Natural killer cell treated with Interleukin-12 subunit alpha and Interleukin-12 subunit beta and Interleukin-15 and Interleukin-18, amount 100 ng/mL, for 72 hours (primary cell): ENCODE results near the gene CD40. TPM values are rescaled to one million over a fixed set of nuclear protein-coding genes. Genes with fewer than 3 reads are reported as not detected.

Experiments used
- ATAC-seq, 2 donors: fragments of 150-1000 bp; cut with Tn5 transposase in 1 of 2; sonication (Bioruptor Pico), chemical (Tn5 transposase) in 1 of 2; 2 replicates each; pipeline ENCODE4 v1.10.0; 2021
- DNase-seq: peaks from one replicate; pipeline ENCODE4 v3.0.0; 2022; ENCODE audit warnings: low spot score
- H3K27ac Mint-ChIP-seq, 2 donors: 1 replicate in 1 of 2; 2 replicates in 1 of 2; pipeline ENCODE4 v1.8.0; 2022; ENCODE audit warnings: mixed read lengths in 2 of 2, mild to moderate bottlenecking in 1 of 2, moderate library complexity in 1 of 2
- H3K27me3 Mint-ChIP-seq, 2 donors: 1 replicate in 1 of 2; 2 replicates in 1 of 2; pipeline ENCODE4 v1.8.0; 2022; ENCODE audit warnings: mixed read lengths in 2 of 2
- H3K36me3 Mint-ChIP-seq: one replicate; pipeline ENCODE4 v1.8.0; 2022; ENCODE audit warnings: mixed read lengths
- H3K4me1 Mint-ChIP-seq, 2 donors: 1 replicate in 1 of 2; 2 replicates in 1 of 2; pipeline ENCODE4 v1.8.0; 2022; ENCODE audit warnings: low read depth in 2 of 2, mixed read lengths in 2 of 2, mild to moderate bottlenecking in 1 of 2
- H3K4me3 Mint-ChIP-seq: one replicate; pipeline ENCODE4 v1.8.0; 2022; ENCODE audit warnings: mixed read lengths
- H3K9me3 Mint-ChIP-seq: 2 replicates; pipeline ENCODE4 v1.8.0; 2022; ENCODE audit warnings: mixed read lengths
- total RNA-seq, 2 donors: library from RNA; stranded (reverse); gene quantifications; one replicate each; pipeline ENCODE4 v1.2.3, GENCODE V29; 2022

The CD40 gene
- total RNA-seq, 2 donors from 2014 or later: 6.7 to 32.7 TPM

GRCh38 chr20:46169245-46170171 lies 51.4 kb downstream of the CD40 start:
- Mint-ChIP-seq H3K4me3 (no peak overlapping the region), H3K36me3 (no peaks in the 10 kb centered on the region), H3K27ac (no peak overlapping the region), H3K9me3 (no peaks in the 10 kb centered on the region), H3K27me3 (peaks cover 42% of the 10 kb centered on the region in 2 donors), H3K4me1 (no peaks in the 10 kb centered on the region)
- DNase-seq (no peak), ATAC-seq (no peak)

DNA sequence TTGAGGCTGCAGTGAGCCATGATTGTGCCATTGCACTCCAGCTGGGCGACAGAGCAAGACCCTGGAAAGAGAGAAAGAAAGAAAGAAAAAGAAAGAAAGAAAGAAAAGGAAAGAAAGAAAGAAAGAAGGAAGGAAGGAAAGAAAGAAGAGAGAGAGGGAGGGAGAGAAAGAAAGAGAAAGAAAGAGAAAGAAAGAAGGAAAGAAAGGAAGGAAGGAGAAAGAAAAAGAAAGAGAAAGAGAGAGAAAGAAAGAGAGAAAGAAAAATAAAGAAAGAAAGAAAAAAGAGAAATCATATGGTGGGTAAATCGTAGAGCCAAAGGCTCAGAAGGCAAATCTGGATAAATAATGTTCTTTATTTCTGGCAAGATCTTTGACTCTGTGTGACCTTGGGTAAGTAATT lies 53.4 kb downstream of the CD40 start:
- H3K4me3 Mint-ChIP-seq: no peak overlapping the region
- H3K4me1 Mint-ChIP-seq: no peaks in the 10 kb centered on the region
- H3K27me3 Mint-ChIP-seq: peaks cover 43 to 45% of the 10 kb centered on the region in 2 donors
- H3K36me3 Mint-ChIP-seq: no peaks in the 10 kb centered on the region
- H3K27ac Mint-ChIP-seq: no peak overlapping the region
- no peaks in the 10 kb centered on the region for H3K9me3 Mint-ChIP-seq
- ATAC-seq (no peak), DNase-seq (no peak)

GRCh38 chr20:46171909-46172308 lies 53.8 kb downstream of the CD40 start:
- Mint-ChIP-seq H3K4me3 (no peak overlapping the region), H3K36me3 (no peaks in the 10 kb centered on the region), H3K4me1 (no peaks in the 10 kb centered on the region), H3K27ac (no peak overlapping the region), H3K27me3 (peaks cover 41 to 42% of the 10 kb centered on the region in 2 donors), H3K9me3 (no peaks in the 10 kb centered on the region)
- no peak for ATAC-seq
- DNase-seq: no peak

- peaks cover 40% of the 10 kb centered on the region in 2 donors for H3K27me3 Mint-ChIP-seq
These were observed 54.3 kb downstream of the CD40 start for GRCh38 chr20:46172455-46172854.

GRCh38 chr20:46172961-46173536 lies 54.9 kb downstream of the CD40 start:
- Mint-ChIP-seq H3K36me3 (no peaks in the 10 kb centered on the region), H3K27ac (no peak overlapping the region), H3K9me3 (no peaks in the 10 kb centered on the region), H3K4me1 (no peaks in the 10 kb centered on the region), H3K4me3 (no peak overlapping the region), H3K27me3 (peaks cover 40% of the 10 kb centered on the region in 2 donors)
- ATAC-seq (no peak), DNase-seq (no peak)

More at GRCh38 chr20:46172455-46172854, 54.3 kb downstream of the CD40 start:
- Mint-ChIP-seq H3K4me1 (no peaks in the 10 kb centered on the region), H3K9me3 (no peaks in the 10 kb centered on the region), H3K27ac (no peak overlapping the region), H3K4me3 (no peak overlapping the region), H3K36me3 (no peaks in the 10 kb centered on the region)
- DNase-seq (no peak), ATAC-seq (no peak)

DNA sequence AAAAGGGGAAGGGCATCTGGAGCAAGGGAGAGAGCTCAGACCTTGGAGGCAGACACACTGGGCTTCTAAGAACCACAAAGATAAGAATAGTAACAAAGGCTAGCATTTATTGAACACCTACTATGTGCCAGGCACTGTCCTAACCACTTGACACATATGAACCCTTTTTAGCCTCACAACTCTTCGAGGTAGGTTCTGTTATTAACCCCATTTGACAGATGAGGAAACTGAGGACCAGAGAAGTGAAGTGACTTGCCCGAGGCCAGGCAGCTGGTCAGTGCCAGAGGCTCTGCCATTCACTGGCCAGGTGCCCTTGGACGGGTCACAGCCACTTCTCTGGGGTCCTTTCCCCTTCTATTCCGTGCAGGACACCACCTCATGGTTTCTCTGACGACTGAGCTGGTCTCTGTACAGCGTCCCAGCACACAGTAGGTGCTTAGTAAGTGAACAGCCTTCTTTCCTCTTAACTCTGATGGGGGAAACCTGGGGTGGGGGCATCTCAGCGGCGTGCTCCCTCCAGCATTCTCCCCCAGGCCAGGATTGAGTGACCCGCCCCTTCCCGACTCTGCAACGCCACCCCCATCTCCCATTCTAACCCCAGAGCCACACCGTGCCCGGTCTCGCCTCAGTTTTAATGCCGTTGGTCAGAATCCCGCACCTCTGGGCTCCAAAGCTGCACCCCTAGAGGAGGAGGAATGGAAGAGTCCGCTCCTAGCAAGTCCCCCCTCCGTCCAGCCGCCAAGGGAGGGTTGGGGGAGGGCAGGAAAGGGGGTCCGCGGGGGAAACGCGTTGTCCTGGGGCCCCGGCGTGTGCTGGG lies 55.7 kb downstream of the CD40 start:
- H3K27ac Mint-ChIP-seq: no peak overlapping the region
- DNase-seq: no peak
- H3K4me1 Mint-ChIP-seq: no peaks in the 10 kb centered on the region
- H3K36me3 Mint-ChIP-seq: no peaks in the 10 kb centered on the region
- peaks cover 35 to 40% of the 10 kb centered on the region in 2 donors for H3K27me3 Mint-ChIP-seq
- no peaks in the 10 kb centered on the region for H3K9me3 Mint-ChIP-seq
- H3K4me3 Mint-ChIP-seq: no peak overlapping the region
- no peak for ATAC-seq

DNA sequence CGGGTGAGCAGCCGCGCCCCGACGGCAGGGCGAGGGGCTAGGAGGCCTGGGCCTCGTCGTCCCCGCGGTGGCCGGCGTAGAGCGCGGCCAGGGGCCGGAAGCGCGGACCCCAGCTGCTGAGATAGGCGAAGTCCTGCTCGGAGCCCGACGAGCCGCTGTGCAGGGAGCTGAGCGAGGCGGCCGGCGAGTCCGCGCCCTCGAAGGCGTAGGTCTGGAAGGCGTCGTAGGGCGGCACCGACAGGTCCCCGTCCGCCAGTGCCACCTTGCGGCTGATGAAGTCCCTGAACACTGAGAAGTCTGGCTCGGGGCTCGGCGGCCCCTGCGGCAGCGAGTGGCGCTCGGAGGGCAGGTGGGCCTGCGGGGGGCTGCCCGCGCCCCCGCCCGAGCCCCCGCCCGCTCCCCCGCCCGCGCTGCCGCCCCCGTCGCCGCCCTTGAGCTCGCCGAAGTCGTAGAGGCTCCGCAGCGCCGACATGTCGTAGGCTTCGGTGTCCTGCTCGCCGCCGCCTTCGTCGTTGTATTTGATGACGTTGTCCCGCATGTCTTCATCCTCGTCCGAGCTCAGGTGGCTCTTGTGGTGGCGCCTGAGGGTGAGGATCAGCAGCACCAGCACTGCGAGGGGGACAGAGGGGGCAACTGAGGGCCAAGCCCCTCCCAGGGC lies 56.5 kb downstream of the CD40 start:
- Mint-ChIP-seq H3K27ac (no peak overlapping the region), H3K36me3 (no peaks in the 10 kb centered on the region), H3K27me3 (peaks cover 37 to 47% of the 10 kb centered on the region in 2 donors), H3K4me3 (no peak overlapping the region), H3K9me3 (no peaks in the 10 kb centered on the region), H3K4me1 (no peaks in the 10 kb centered on the region)
- DNase-seq: no peak
- ATAC-seq: peak; percentile 79 to 81

DNA sequence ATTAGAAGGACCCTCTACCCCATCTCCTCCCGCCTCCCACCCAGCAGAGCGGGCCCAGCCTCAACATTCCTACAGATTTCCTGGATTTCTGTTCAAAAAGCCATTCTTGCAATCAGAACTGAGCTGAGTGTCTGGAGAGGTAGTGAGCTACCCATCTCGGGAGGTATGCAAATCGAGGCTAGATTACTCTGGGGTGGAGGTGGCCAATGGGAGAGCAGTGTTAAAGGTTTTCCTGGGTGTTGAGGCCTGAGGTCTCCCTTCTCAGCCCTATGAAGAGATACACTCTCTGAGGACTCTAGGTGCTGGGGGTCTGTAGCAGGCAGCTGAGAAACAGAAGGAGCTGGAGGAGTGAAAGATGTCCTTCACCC lies 57.0 kb downstream of the CD40 start:
- no peaks in the 10 kb centered on the region for H3K4me1 Mint-ChIP-seq

GRCh38 chr20:46176739-46177378 lies 58.7 kb downstream of the CD40 start:
- Mint-ChIP-seq H3K4me1 (no peaks in the 10 kb centered on the region), H3K27ac (no peak overlapping the region), H3K9me3 (no peaks in the 10 kb centered on the region), H3K4me3 (no peak overlapping the region), H3K36me3 (no peaks in the 10 kb centered on the region), H3K27me3 (peaks cover 29 to 47% of the 10 kb centered on the region in 2 donors)
- DNase-seq (no peak), ATAC-seq (no peak)

More for the DNA sequence above, 57.0 kb downstream of the CD40 start:
- H3K27me3 Mint-ChIP-seq: peaks cover 38 to 50% of the 10 kb centered on the region in 2 donors
- no peak for DNase-seq
- H3K9me3 Mint-ChIP-seq: no peaks in the 10 kb centered on the region
- no peak overlapping the region for H3K4me3 Mint-ChIP-seq
- no peaks in the 10 kb centered on the region for H3K36me3 Mint-ChIP-seq
- H3K27ac Mint-ChIP-seq: no peak overlapping the region
- no peak for ATAC-seq

GRCh38 chr20:46177768-46178167 lies 59.7 kb downstream of the CD40 start:
- H3K4me3 Mint-ChIP-seq: no peak overlapping the region
- H3K9me3 Mint-ChIP-seq: no peaks in the 10 kb centered on the region
- no peaks in the 10 kb centered on the region for H3K36me3 Mint-ChIP-seq
- peaks cover 24 to 44% of the 10 kb centered on the region in 2 donors for H3K27me3 Mint-ChIP-seq
- H3K27ac Mint-ChIP-seq: no peak overlapping the region
- ATAC-seq (no peak), DNase-seq (no peak)
- no peaks in the 10 kb centered on the region for H3K4me1 Mint-ChIP-seq

GRCh38 chr20:46178891-46179290 lies 60.8 kb downstream of the CD40 start:
- ATAC-seq (no peak), DNase-seq (no peak)
- H3K9me3 Mint-ChIP-seq: no peaks in the 10 kb centered on the region
- H3K27me3 Mint-ChIP-seq: peaks cover 23 to 45% of the 10 kb centered on the region in 2 donors
- H3K4me3 Mint-ChIP-seq: no peak overlapping the region
- no peaks in the 10 kb centered on the region for H3K4me1 Mint-ChIP-seq
- no peak overlapping the region for H3K27ac Mint-ChIP-seq
- H3K36me3 Mint-ChIP-seq: no peaks in the 10 kb centered on the region
